SW480 (cell line): Measurements from ENCODE around the gene LILRA2.
"Not testable (repeated sequence)": the region's sequence is repeated elsewhere in the genome, so short reads cannot be mapped to it uniquely, and the experiment has no call there.

Source experiments
- DNase-seq: peaks from one replicate; pipeline ENCODE4 v3.0.0-alpha.2; 2016; ENCODE audit warnings: low spot score

Gene LILRA2

GRCh38 chr19:54571715-54572615 lies 1.6 kb upstream of the LILRA2 start:
- DNase-seq = not testable (repeated sequence)

GRCh38 chr19:54572696-54573311 lies 786 bp upstream of the LILRA2 start:
- no peak for DNase-seq

GRCh38 chr19:54574051-54574450 lies 461 bp downstream of the LILRA2 start:
- DNase-seq = no peak

DNA sequence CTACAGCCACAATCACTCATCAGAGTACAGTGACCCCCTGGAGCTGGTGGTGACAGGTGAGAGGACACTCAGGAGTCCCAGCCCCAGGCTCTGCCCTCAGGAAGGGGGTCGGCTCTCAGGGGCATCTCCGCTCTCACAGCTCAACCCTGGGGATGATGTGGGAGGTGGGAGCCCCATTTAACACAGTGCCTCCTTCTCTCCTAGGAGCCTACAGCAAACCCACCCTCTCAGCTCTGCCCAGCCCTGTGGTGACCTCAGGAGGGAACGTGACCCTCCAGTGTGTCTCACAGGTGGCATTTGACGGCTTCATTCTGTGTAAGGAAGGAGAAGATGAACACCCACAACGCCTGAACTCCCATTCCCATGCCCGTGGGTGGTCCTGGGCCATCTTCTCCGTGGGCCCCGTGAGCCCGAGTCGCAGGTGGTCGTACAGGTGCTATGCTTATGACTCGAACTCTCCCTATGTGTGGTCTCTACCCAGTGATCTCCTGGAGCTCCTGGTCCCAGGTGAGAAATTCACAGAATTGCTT lies 1.0 kb downstream of the LILRA2 start:
- DNase-seq = no peak

DNA sequence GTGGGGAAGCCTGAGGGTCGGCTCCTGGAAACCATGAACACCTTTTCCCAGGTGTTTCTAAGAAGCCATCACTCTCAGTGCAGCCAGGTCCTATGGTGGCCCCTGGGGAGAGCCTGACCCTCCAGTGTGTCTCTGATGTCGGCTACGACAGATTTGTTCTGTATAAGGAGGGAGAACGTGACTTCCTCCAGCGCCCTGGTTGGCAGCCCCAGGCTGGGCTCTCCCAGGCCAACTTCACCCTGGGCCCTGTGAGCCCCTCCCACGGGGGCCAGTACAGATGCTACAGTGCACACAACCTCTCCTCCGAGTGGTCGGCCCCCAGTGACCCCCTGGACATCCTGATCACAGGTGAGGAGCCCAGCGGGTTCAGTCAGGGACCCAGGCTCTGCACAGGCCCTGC lies 1.6 kb downstream of the LILRA2 start:
- not testable (repeated sequence) for DNase-seq

DNA sequence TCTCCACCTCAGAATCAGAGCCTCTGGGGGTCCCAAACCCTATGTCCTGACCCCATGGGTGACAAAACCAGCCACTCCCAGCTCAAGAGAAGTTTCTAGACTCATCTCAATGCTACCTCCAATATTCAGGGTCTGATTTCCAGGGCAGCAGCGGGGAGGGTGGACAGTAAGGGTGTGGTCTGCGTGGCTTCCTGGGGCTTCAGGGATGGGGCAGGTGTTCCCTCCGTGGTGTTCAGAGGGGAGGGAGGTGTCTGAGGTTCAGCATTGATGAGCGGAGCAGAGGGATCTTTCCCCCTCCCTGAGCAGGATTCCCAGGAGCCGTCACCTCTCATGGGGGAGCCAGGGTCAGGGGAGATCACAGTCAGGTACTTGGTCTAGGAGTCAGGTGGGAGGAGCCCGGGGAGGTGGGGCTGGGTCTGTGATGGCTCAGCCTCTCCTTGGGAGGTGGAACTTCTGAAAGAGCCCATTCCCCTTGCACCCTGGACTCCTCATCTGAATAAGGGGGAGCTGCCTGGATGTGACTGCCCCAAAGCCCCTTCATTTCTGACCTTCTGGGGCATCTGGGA lies 2.9 kb downstream of the LILRA2 start:
- DNase-seq = no peak

DNA sequence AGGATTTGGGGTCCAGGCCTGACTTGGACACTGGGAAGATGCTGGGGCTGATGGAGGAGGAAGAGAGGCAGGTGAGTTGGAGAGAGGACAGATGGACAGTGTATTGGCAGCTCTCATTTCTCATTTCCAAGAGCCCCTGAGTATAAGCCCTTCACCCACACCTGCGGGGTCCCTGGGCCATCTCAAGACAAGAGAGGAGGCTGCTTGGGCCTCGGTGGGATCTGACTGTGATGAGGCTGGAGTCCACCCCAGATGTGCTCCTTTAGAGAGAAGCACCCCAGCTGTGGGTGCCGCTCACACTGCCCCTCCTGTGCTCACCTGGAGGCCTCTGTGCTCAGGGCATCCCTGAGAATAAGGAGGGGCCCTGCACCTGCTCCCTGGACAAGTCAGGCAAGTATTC lies 3.7 kb downstream of the LILRA2 start:
- DNase-seq = no peak

GRCh38 chr19:54578268-54578667 lies 4.7 kb downstream of the LILRA2 start:
- not testable (repeated sequence) for DNase-seq

DNA sequence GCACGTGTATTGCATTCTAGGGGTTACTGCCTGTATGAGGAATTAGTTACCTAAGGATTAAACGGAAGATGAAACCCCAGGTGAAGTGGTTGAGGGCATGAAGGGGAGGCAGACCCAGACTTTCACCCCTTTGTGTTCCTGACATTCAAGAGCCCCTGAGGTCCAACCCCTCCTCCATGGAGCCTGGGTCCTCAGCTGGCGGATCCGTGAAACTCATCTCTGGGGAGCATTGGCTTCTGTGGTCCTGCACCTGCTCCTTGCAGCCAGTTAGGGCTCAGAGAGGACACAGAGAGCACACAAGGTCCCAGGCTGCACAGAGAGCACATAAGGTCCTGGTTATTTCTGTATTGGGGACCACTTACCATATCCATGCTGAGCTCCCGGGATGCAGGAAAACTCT lies 12.8 kb downstream of the LILRA2 start:
- no peak for DNase-seq

DNA sequence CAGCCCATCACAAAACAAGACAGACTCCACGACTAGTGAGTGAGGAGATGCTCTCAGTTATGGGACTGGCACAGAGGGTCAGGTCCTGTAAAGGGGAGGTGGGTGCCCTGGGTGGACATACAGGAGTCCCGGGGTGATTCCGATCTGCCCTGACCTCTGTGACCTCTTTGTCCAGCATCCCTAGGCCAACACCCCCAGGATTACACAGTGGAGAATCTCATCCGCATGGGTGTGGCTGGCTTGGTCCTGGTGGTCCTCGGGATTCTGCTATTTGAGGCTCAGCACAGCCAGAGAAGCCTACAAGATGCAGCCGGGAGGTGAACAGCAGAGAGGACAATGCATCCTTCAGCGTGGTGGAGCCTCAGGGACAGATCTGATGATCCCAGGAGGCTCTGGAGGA lies 13.4 kb downstream of the LILRA2 start:
- DNase-seq = no peak

- not testable (repeated sequence) for DNase-seq
Measured at GRCh38 chr19:54593445-54593844, 19.9 kb downstream of the LILRA2 start, which contains the start of gene LILRA1. Gene LILRA1 (plus strand): TSS chr19:54593632. CDS start chr19:54594245, 613 bp downstream.

DNA sequence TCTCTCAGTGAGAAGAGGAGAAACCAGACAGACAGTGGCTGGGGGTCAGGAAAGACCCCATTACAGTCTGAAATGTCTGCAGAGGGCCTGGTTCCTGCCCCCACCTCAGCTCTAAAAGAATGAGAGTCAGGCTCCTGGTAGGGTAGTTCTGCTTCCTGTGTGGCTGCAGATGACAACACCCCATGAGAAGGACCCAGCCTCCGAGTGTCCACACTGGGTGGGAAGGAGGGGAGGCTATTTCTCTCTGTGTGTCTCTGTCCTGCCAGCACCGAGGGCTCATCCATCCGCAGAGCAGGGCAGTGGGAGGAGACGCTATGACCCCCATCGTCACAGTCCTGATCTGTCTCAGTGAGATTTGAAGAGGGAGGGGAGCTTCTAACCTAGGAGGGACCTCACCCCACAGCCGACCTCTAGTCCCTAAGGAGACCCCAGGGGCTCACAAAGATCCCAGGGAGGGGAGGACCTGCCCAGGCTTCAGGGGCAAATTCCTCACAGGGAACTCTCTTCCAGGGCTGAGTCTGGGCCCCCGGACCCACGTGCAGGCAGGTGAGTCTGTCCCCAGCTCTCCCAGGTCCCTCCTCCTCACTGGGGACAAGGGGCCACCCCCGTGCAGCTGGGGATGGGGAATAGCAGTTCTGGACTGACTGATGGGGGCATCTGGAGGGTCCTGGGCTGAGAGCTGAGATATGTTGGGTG lies 20.5 kb downstream of the LILRA2 start:
- DNase-seq = not testable (repeated sequence)

- DNase-seq = no peak
Measured at GRCh38 chr19:54594737-54595136, 21.1 kb downstream of the LILRA2 start.

GRCh38 chr19:54595680-54596436 lies 22.3 kb downstream of the LILRA2 start:
- DNase-seq = not testable (repeated sequence)

DNA sequence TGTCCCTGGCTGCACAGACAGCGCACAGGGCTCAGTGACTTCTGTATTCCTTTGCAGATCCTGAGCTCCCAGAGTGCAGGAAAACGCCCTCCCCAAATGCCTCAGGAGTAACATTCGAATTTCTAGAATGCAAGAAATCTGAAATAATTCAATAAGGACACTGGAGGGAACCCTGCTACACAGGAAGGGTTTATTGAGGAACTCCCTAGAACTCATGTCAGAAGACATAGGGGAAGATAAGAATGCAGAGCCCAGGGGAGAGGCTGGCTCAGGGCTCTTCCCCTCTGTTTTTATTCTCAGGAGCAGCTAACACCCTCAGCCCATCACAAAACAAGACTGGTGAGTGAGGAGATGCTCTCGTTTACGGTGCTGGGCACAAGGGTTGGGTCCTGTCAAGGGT lies 26.6 kb downstream of the LILRA2 start:
- DNase-seq = no peak

- DNase-seq = no peak
Measured at GRCh38 chr19:54606230-54606629, 32.6 kb downstream of the LILRA2 start.

DNA sequence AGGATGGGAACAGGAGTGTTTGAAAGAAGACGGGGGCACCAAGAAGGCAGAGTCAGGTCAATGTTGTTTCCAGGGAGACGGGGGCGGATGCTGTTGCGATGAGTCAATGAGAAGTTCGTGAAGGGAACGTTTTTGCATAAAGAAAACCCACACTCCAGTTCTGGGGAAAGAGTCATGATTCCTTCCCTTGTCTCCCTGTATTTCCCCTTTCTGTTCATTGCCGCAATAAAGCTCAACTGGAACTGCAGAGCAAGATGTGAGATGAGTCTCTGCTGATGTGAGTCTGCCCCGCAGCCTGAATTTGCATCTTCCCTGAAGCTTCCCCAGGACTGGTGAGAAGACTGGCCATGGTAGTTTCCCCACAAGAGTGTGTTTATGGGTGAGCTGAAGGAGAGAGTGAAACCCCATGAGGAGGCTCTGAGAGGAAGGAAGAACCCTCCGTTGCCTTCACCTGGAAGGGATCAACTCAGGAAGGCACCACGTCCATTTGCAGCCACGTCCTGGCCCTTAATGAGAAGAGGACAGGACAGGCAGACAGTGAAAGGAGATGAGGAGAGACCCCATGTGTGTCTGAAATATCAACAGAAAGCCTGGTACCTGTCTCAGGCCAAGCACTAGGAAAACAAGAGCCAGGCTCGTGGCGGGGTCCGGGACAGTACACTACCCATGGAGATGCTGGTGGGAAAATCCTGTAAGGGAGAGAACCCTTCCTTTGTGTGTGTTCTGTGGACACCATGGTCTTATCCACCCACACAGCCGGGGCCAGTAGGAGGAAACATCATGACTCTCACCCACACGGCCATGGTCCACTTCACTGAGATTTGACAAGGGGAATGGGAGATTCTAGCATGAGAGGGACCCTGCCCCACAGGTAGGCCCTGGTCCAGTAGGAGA lies 33.5 kb downstream of the LILRA2 start:
- no peak for DNase-seq

- DNase-seq = no peak
Measured at GRCh38 chr19:54607785-54608150, 34.2 kb downstream of the LILRA2 start.

DNA sequence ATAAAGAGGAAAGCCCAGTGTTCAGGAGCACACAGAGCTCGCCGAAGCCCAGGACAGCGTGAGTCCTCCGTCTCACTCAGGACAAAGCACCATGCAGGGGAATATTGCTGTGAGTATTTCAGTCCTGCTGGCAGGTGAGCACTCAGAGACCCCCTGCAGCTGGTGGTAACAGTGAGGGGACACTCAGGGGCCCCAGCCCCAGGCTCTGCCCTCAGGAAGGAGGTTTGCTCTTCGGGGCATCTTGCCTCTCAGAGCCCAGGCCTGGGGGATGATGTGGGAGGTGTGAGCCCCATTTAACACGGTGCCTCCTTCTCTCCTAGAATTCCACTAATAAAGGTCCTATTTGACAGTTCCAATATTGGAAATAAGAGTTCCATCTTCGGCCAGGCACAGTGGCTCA lies 34.6 kb downstream of the LILRA2 start:
- no peak for DNase-seq

GRCh38 chr19:54608792-54609191 lies 35.2 kb downstream of the LILRA2 start:
- DNase-seq = no peak
